OCI-LY1 (cell line): ENCODE results near the gene BPIFB6.

ENCODE experiments used
- CTCF ChIP-seq: fragments of 200-600 bp; sonication (generic), shearing (Covaris generic); IDR thresholded peaks from 2 replicates; pipeline ENCODE4 v1.5.1; 2017; ENCODE audit warnings: mild to moderate bottlenecking, antibody characterized with exemption, low read length, moderate library complexity, mixed read lengths
- EZH2 ChIP-seq: fragments of 200-600 bp; sonication (generic), shearing (Covaris generic); IDR thresholded peaks from 2 replicates; pipeline ENCODE4 v1.8.0; 2017; ENCODE audit warnings: borderline replicate concordance, mixed run types, mild to moderate bottlenecking, antibody characterized with exemption, low read length, moderate library complexity, mixed read lengths

- TF ChIP-seq CTCF (no peak), EZH2 (no peak)
These were observed 7.2 kb upstream of the BPIFB6 start for GRCh38 chr20:33024243-33024560.
